HG03139 (cell line): ENCODE data around the gene GBP5.

ENCODE experiments used
- ATAC-seq: cut with Tn5 transposase; IDR thresholded peaks from one replicate; pipeline ENCODE4 v1.9.1; 2021; ENCODE audit not compliant: unreplicated experiment

Gene GBP5

GRCh38 chr1:89272269-89273041 is at the start of gene GBP5:
Gene GBP5, minus strand, starts transcription at chr1:89272860. Its CDS starts 3,305 bp downstream, at chr1:89269555.
- peak; percentile 86 for ATAC-seq

DNA sequence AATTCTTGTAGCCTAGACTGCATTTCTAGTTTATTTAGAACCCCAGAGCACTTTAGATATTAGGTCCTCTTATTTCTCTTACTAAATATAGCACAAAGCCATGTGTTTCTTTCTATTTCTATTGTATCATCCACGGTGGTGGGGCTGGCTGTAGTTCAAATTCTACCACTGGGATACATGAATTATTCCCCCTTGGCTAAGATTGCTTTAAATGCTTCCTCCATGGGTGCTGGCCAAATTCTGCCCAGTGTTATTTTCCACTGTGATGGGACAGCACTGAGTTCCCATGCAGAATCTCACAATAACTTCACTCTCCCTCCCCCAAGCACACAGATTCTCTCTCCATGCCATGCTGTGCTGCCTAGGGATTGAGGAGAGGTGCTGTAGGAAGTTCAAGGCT is 49.7 kb upstream of the GBP5 start:
- no peak for ATAC-seq

DNA sequence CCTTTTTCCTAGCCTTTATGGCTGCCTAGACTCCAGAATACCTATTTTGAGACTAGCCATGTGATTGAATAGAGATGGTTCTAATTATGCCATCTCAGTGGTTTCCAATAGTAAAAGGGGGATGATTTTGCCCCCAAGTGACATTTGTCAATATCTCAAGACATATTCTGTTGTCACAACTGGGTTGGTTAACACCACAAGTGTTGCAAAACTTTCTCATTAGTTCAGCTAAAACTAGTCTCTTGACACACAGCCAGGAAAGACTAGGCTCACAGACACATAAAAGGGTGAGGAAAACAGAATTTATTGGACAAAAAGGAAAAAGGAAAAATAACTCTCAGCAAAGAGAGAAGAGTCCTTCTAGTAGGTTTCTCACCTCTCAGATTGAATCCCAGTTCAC is 39.9 kb upstream of the GBP5 start:
- ATAC-seq, result no peak

DNA sequence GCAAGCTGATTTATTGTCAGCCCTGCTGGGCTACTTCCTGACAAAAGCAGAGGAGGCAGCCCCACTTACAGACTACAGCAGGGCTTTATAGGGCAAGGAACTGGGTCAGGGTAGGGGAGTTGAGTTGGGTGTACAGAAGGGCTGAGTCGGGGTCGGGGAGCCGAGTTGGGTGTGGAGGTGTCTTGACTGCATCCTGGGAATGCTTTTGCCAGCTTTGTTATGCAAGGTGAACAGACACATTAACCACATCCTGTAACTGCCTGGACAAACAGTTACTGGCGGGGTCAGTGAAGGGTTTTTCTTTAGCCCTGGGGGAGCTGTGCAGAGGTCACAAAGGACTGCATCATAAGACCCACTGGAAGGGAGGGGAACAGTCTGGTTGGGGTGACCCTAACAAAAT is 39.1 kb upstream of the GBP5 start:
- no peak for ATAC-seq

DNA sequence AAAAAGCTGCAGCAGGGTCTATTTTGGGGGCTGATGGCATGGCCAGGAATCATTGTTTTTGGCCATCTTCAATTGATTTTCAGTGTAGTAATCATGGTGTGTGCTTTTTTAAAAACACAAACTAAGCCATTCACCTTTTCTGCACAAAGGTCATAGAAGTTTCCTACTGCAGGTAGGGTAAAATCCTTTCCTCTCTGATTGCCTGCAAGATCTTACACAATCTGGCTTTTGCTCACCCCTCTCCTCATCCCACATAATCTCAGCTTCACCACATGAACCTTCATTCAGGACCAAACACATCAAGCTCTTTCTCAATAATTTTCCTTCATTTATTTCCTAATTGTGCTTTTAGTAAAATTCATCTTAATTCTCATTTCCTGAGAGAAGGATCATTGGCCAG is 38.3 kb upstream of the GBP5 start:
- no peak for ATAC-seq

GRCh38 chr1:89310505-89310904 is 37.8 kb upstream of the GBP5 start:
- ATAC-seq, result peak; percentile 54

- ATAC-seq, result no peak
These were observed 37.2 kb upstream of the GBP5 start for GRCh38 chr1:89309828-89310227.

DNA sequence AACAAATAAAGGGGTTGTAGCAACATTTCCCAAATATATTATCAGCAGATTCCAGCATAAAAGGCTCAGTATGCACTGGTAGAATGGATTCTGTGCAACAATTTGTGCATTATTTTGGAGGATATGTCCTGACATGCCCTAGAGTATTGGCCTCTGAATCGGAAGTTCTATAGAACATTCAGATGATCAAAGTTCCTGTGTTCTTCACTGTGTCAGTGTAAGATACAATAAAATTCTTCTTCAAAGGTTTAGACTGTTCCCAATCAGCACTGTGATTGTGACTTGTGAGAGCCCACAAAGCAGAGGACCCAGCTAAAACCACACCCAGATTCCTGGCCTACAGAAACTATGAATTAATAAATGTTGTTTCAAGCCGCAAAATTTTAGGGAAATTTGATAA is 33.6 kb upstream of the GBP5 start:
- ATAC-seq, result no peak

- ATAC-seq, result no peak
These were observed 32.8 kb upstream of the GBP5 start for GRCh38 chr1:89305493-89305892.

GRCh38 chr1:89304572-89305230 is 32.0 kb upstream of the GBP5 start:
- no peak for ATAC-seq

DNA sequence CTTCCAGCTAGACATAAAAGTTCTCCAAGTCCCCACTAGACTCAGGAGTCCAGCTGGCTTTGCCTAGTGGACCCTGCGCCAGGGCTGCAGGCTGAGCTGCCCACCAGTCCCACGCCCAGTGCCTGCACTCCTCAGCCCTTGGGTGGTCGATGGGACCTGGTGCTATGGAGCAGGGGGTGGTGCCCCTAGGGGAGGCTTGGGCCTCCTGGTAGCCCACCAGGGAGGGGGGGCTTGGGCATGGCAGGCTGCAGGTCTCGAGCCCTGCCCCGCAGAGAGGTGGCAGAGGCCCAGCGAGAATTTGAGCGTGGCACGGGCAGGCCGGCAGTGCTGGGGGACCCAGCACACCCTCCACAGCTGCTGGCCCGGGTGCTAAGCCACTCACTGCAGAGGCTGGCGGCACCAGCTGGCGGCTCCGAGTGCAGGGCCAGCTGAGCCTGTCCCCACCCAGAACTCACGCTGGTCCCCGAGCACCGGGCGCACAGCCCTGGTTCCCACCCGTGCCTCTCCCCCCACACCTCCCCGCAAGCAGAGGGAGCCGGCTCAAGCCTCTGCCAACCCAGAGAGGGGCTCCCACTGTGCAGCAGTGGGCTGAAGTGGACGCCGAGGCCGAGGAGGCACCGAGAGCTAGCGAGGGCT is 30.2 kb upstream of the GBP5 start:
- ATAC-seq, result no peak

DNA sequence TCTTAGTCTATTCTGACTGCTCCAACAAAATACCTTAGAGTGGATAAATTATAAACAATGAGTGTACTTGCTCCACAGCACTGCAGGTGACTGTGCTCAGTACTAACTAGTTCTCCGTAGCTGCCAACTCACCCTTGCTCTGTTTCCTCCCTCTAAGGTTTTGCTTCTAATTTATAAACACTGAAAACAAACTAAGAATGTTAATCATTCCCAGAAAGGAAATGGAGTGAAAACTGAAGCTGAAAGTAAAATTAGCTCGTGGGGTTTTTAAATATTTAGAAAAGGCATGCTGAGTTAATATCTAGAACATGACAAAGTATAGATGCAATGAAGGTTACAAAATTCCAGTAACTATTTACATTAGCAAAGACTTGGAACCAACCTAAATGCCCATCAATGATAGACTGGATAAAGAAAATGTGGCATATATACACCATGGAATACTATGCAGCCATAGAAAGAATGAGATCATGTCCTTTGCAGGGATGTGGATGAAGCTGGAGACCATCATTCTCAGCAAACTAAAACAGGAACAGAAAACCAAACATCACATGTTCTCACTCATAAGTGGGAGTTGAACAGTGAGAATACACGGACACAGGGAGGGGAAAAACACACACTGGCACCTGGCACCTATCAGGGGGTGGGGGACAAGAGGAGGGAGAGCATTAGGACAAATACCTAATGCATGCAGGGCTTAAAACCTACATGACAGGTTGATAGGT is 27.2 kb upstream of the GBP5 start:
- peak; percentile 78 for ATAC-seq

DNA sequence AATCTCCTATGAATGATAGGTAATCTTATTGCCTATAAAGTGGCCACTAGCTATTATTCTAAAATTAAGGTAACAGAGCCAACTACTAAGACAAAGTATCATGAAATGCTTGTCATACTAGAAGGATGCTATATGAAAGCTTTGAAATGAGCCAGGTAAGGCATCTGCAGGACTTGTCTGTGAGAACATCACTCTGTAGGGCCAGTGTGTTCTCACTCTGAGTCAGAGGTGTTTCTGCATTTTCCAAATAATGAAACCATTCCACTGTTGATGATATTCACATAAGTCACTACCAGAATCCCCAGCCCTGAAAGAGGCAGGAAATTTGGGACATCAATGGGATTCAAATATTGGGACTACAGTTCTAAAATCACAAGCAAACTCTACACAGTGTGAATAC is 25.8 kb upstream of the GBP5 start:
- no peak for ATAC-seq

- ATAC-seq, result no peak
These were observed 22.5 kb upstream of the GBP5 start for GRCh38 chr1:89295187-89295586.

DNA sequence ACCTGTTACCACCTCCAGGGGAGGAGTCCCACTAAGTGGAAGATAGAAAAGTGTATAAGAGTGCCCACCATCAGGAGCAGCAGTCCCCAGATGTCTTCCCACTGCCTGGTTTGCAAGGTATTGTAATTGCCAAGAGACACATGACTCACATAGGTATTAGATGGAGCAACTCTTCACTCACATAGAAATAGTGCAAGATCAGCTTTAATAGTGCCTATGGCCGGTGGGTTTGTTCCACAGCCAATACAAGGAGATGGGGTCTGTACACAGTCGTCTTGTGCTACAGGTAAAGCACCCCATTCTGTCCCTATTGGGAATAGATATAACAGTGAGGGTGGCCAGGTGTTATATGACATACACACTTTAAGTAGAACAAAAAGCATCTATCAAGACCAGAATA is 18.6 kb upstream of the GBP5 start:
- no peak for ATAC-seq

DNA sequence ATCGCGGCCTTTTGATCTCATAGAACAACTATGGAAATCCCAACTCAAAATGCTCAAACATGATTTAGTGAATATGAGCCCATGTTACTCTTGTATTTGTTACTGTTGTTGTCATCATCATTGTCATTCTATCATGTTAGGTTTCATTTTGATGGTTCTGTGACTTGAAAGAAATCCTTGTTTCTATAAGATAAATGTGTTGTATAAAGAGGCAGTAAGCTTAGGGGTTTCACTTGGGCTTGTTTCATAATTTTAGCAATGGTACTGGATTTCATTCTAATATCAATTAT is 15.3 kb upstream of the GBP5 start:
- ATAC-seq, result no peak

DNA sequence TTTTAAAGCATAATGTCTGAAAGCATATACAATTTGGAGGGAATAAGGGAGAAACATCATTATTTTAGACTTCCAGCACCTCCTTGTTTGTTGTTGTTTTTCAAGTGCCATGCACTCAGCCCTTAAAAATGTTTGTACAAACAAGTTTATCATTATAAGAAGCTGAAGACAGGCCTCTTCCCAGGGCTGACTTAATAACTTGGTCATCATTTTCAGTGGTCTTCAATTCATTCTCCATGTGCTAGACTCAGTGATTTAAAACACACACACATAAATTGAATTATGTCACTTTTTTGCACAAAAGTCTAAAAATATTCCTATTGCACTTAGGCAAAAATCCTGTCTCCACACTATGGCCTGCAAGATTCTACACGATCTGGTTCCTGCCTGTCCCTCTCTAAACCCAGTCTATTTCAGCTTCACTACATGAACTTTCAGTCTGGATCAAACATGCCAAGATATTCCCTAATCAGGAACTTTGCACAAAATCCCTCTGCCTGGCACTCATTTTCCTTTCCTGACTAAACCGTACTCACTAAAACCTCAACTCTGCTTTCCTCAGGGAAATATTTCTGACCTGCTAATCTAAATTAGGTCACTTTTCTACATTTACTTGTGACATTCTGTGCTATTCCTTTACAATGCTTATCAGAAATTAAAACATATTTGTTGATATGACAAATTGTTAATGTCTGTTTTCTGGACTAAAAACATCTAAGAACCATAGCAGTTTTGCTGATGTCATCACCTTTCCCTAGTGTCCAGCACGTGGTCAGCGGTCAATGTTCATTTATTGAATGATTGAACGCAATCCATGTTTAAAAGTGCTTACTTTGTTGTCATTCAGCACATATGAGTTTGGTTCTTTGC is 14.8 kb upstream of the GBP5 start:
- peak; percentile 26 for ATAC-seq

DNA sequence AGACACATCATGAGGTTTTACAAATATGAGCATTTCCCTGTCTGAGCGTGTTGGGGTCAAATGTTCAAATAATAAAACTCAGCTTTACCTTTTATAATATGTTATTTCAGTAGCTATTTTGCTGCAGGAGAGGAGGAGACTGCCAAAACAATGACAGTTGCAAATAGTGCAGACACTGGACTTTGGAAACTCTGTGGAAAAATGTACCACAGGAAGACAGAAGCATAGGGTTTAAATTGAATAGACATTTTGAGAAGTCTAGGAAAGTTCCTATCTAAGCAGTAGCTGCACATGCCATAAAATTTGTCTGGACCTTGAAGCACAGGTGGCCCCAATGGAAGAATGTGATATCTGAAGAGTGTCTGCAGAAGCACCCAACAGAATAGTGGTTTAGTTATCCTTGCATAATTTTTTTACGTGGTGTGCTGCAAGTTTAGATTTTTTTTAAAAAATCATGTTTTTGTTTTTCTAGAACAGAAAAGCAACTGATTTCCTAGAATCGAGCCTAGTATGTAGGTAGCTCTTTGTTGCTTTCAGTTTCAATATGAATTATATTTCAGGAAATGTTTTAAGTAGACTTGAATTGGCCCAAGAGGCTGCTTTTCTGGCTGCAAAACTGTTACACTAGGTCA is 14.0 kb upstream of the GBP5 start:
- peak; percentile 77 for ATAC-seq

- ATAC-seq, result no peak
These were observed 13.2 kb upstream of the GBP5 start for GRCh38 chr1:89285745-89286380.
